Measurements from ENCODE around the gene CDK17. TPM values are rescaled to one million over a fixed set of nuclear protein-coding genes. Genes with fewer than 3 reads are reported as not detected.

CDK17 gene
- total RNA-seq, 1 experiment from 2014 or later: 23.9 TPM

GRCh38 chr12:96392397-96392796 lies 7.8 kb downstream of the CDK17 start:
- ChIA-PET CTCF (no interaction called here), POLR2A (ENCODE audit: unreplicated experiment) (no interaction called here)
- Histone ChIP-seq H2AFZ (ENCODE audit: low read length) (no peak overlapping the region), H3K79me2 (ENCODE audit: low read length) (peaks cover 99% of the 10 kb centered on the region), H3K9me3 (ENCODE audit: low read length) (no peaks in the 10 kb centered on the region), H3K9me2 (replicated peaks; ENCODE audit: low read length) (no peaks in the 10 kb centered on the region), H3K27me3 (ENCODE audit: low read length) (no peaks in the 10 kb centered on the region), H3K4me1 (ENCODE audit: insufficient read depth, low read length) (peaks cover 20% of the 10 kb centered on the region), H4K20me1 (ENCODE audit: low read length) (peaks cover 52% of the 10 kb centered on the region), H3K36me3 (ENCODE audit: low read depth, low read length) (no peaks in the 10 kb centered on the region), H3K4me2 (ENCODE audit: low read length) (no peak overlapping the region), H3K4me3 (ENCODE audit: low read length) (no peak overlapping the region), H3F3A (ENCODE audit: low read length, unreplicated experiment) (no peaks in the 10 kb centered on the region), H3K27ac (ENCODE audit: low read length) (no peak overlapping the region), H3K9ac (ENCODE audit: low read length) (no peak overlapping the region)
- BruUV-seq (replicated peaks): no TSS peak
- TF ChIP-seq EZH2phosphoT487 (IDR thresholded peaks at IDR 0.05; ENCODE audit: borderline replicate concordance, low read length) (no peak), CTCF (conservative IDR thresholded peaks at IDR 0.05; ENCODE audit: low read depth, low read length) (no peak), EZH2 (IDR thresholded peaks at IDR 0.05; ENCODE audit: low read length, unreplicated experiment) (no peak)
- DNase-seq (no peak), ATAC-seq (no peak)
- intact Hi-C loops (cut with micrococcal nuclease): no loop called here

- Histone ChIP-seq H3F3A (ENCODE audit: low read length, unreplicated experiment) (no peaks in the 10 kb centered on the region), H3K27me3 (ENCODE audit: low read length) (no peaks in the 10 kb centered on the region), H3K9ac (ENCODE audit: low read length) (no peak overlapping the region), H3K9me3 (ENCODE audit: low read length) (no peaks in the 10 kb centered on the region), H3K79me2 (ENCODE audit: low read length) (peaks cover 100% of the 10 kb centered on the region), H3K36me3 (ENCODE audit: low read depth, low read length) (no peaks in the 10 kb centered on the region), H3K27ac (ENCODE audit: low read length) (no peak overlapping the region), H3K4me2 (ENCODE audit: low read length) (no peak overlapping the region), H2AFZ (ENCODE audit: low read length) (no peak overlapping the region), H3K4me1 (ENCODE audit: insufficient read depth, low read length) (peaks cover 4% of the 10 kb centered on the region; the same call in 1 of the 2 replicates), H4K20me1 (ENCODE audit: low read length) (peaks cover 54% of the 10 kb centered on the region), H3K9me2 (replicated peaks; ENCODE audit: low read length) (no peaks in the 10 kb centered on the region), H3K4me3 (ENCODE audit: low read length) (no peak overlapping the region)
- ChIA-PET CTCF (no interaction called here), POLR2A (ENCODE audit: unreplicated experiment) (no interaction called here)
- BruUV-seq (replicated peaks): no TSS peak
- ATAC-seq (no peak), DNase-seq (no peak)
- TF ChIP-seq EZH2phosphoT487 (IDR thresholded peaks at IDR 0.05; ENCODE audit: borderline replicate concordance, low read length): no peak
- no peak for TF ChIP-seq EZH2 (IDR thresholded peaks at IDR 0.05; ENCODE audit: low read length, unreplicated experiment)
- no peak for TF ChIP-seq CTCF (conservative IDR thresholded peaks at IDR 0.05; ENCODE audit: low read depth, low read length)
- intact Hi-C loops (cut with micrococcal nuclease): no loop called here
Measured at GRCh38 chr12:96387981-96388380, 12.3 kb downstream of the CDK17 start.

GRCh38 chr12:96386794-96387193 lies 13.4 kb downstream of the CDK17 start:
- ATAC-seq (no peak), DNase-seq (no peak)
- Histone ChIP-seq H3K79me2 (ENCODE audit: low read length) (peaks cover 100% of the 10 kb centered on the region), H4K20me1 (ENCODE audit: low read length) (peaks cover 53% of the 10 kb centered on the region), H2AFZ (ENCODE audit: low read length) (no peak overlapping the region), H3K4me3 (ENCODE audit: low read length) (no peak overlapping the region), H3F3A (ENCODE audit: low read length, unreplicated experiment) (no peaks in the 10 kb centered on the region), H3K9ac (ENCODE audit: low read length) (no peak overlapping the region), H3K9me2 (replicated peaks; ENCODE audit: low read length) (no peaks in the 10 kb centered on the region), H3K9me3 (ENCODE audit: low read length) (no peaks in the 10 kb centered on the region), H3K36me3 (ENCODE audit: low read depth, low read length) (no peaks in the 10 kb centered on the region), H3K4me2 (ENCODE audit: low read length) (no peak overlapping the region), H3K27me3 (ENCODE audit: low read length) (no peaks in the 10 kb centered on the region), H3K27ac (ENCODE audit: low read length) (no peak overlapping the region), H3K4me1 (ENCODE audit: insufficient read depth, low read length) (no peaks in the 10 kb centered on the region)
- CTCF ChIA-PET: no interaction called here
- BruUV-seq (replicated peaks): no TSS peak
- intact Hi-C loops (cut with micrococcal nuclease): no loop called here
- TF ChIP-seq CTCF (conservative IDR thresholded peaks at IDR 0.05; ENCODE audit: low read depth, low read length): no peak
- no peak for TF ChIP-seq EZH2 (IDR thresholded peaks at IDR 0.05; ENCODE audit: low read length, unreplicated experiment)
- TF ChIP-seq EZH2phosphoT487 (IDR thresholded peaks at IDR 0.05; ENCODE audit: borderline replicate concordance, low read length): no peak
- POLR2A ChIA-PET (ENCODE audit: unreplicated experiment): no interaction called here

All from PC-3 (cell line).